ENCODE measurements around the gene KCNH6. TPM values are rescaled to one million over a fixed set of nuclear protein-coding genes. Genes with fewer than 3 reads are reported as not detected.
A peak's percentile ranks its signal among the peaks of the same experiment; 100 is the strongest.

The KCNH6 gene
- polyA plus RNA-seq, 3 donors: not detected

DNA sequence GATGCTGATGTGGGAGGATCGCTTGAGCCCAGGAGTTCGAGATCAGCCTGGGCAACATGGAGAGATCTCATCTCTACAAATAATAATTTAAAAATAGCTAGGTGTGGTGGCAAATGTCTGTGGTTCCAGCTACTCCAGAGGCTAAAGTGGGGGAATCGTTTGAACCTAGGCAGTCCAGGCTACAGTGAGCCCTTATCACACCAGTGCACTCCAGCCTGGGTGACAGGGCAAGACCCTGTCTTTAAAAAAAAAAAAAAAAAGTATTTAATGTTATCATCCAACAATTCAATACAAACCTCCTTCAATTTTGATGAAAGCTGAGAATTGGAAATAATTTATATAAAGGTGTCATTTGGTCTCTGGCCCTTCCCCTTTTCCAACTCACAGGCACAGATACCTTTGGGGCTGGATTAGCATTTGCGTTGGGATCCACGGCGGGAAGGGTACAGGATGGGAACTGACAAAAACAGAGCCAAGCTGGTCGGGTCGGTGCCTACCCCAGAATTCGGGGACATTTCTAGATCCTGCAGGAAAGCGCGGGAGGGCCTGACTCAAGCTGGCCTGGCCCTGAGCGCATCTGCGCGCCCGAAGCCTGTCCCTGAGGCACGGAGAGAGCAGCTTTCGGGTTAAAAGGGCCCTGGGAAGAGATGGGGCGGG lies 26.3 kb downstream of the KCNH6 start:
- H3K4me2 ChIP-seq (replicated peaks; ENCODE audit: extremely low read depth, low read length, poor library complexity, severe bottlenecking): peak overlapping the region; percentile 91
- no peaks in the 10 kb centered on the region for H3K27me3 ChIP-seq (ENCODE audit: control insufficient read depth in 2 of 2, insufficient read depth in 2 of 2, low read length in 2 of 2)
- H3K4me1 ChIP-seq (ENCODE audit: control insufficient read depth in 1 of 2, insufficient read depth in 2 of 2, low read length in 2 of 2): peaks cover 31 to 42% of the 10 kb centered on the region in 2 donors
- H3K4me3 Mint-ChIP-seq: peak overlapping the region; percentile 92 to 96
- no peak for TF ChIP-seq CTCF (IDR thresholded peaks at IDR 0.05)
- H3K36me3 ChIP-seq (replicated peaks in 1 of 2; ENCODE audit: control insufficient read depth in 1 of 2, insufficient read depth in 2 of 2, low read length in 2 of 2): no peaks in the 10 kb centered on the region
- H3K9me3 Mint-ChIP-seq: no peaks in the 10 kb centered on the region
- DNase-seq: peak in 1 of 3 donors; percentile 0
- peak overlapping the region; percentile 95 to 98 (median 96) for H3K27ac Mint-ChIP-seq
- H2AFZ ChIP-seq (ENCODE audit: insufficient read depth, low read depth, low read length, poor library complexity, severe bottlenecking): peak overlapping the region; percentile 97
- H4K20me1 ChIP-seq (ENCODE audit: insufficient read depth, low read length): peaks cover 33% of the 10 kb centered on the region
- H3K27ac ChIP-seq (ENCODE audit: low read depth in 1 of 2, low read length in 2 of 2): peak overlapping the region; percentile 88 to 96
- peaks cover 5% of the 10 kb centered on the region in 2 donors for H3K36me3 Mint-ChIP-seq
- no peaks in the 10 kb centered on the region for H3K9me3 ChIP-seq (replicated peaks in 1 of 2; ENCODE audit: control insufficient read depth in 1 of 2, insufficient read depth in 1 of 2, low read length in 2 of 2)
- H3K9ac ChIP-seq (ENCODE audit: insufficient read depth, low read length, poor library complexity, severe bottlenecking): peak overlapping the region; percentile 73
- intact Hi-C loops (cut with micrococcal nuclease): loop anchor here (10.0 kb wide), 2 partner anchors 95 to 105 kb away; partner anchors contain the start of gene CYB561 (in 1 of the 2)
- WGBS (ENCODE audit: insufficient coverage): 3% methylated on average over 15 of the region's 18 CpGs
- peaks cover 50% of the 10 kb centered on the region for H3K79me2 ChIP-seq (ENCODE audit: insufficient read depth, low read length)
- H3K4me3 ChIP-seq (replicated peaks in 1 of 3; ENCODE audit: low read depth in 2 of 3, low read length in 3 of 3): peak overlapping the region; percentile 47 to 99 (median 59)
- peaks cover 0 to 4% (median 3%) of the 10 kb centered on the region in 3 donors for H3K27me3 Mint-ChIP-seq (ENCODE audit: low read depth in 3 of 3)
- H3K4me1 Mint-ChIP-seq: peaks cover 40% of the 10 kb centered on the region

DNA sequence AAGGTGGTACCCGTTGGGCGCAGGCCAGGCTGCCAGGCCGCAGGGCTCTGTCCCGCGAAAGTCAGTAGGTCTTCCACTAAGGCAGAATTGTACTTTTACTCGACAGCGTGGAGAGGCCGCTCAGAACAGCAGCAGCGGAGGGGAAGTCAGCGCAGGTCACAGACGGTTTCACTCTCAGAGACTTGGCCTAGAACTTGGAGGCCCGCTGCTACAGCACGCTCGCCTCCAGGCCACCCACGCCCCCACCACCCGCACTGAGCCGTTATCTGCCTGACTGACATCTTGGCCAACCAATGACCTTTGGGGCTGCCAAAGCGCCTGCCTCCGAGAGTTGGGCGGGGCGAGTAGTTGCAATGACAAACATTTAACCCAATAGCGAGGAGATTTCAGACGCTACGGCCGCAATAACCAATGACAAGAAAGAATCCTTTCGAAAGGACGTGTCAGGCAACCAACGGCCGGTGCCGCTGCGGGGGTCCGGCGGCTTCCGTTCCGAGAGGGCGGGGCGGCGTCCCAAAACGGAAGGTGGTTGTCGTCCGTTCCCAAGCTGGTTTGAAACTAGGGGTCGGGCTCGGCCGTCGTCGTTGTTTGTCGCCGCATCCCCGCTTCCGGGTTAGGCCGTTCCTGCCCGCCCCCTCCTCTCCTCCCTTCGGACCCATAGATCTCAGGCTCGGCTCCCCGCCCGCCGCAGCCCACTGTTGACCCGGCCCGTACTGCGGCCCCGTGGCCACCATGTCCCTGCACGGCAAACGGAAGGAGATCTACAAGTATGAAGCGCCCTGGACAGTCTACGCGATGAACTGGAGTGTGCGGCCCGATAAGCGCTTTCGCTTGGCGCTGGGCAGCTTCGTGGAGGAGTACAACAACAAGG lies 27.0 kb downstream of the KCNH6 start, which contains the start of gene DCAF7:
Gene DCAF7 (plus strand): TSS at position 532 of the 871 bp plus-strand sequence. CDS start 201 bp downstream, at position 733.
- H3K9me3 Mint-ChIP-seq: no peaks in the 10 kb centered on the region
- H3K27me3 Mint-ChIP-seq (ENCODE audit: low read depth in 3 of 3): peaks cover 0 to 3% (median 3%) of the 10 kb centered on the region in 3 donors
- intact Hi-C loops (cut with micrococcal nuclease): loop anchor here (1.0 to 10.0 kb wide), 5 partner anchors 72 to 145 kb away; partner anchors contain the start of genes MAP3K3 (in 2 of the 2) and CYB561 (in 1 of the 2)

More for the DNA sequence above, 27.0 kb downstream of the KCNH6 start, which contains the start of gene DCAF7:
- H3K4me3 ChIP-seq (replicated peaks in 1 of 3; ENCODE audit: low read depth in 2 of 3, low read length in 3 of 3): peak within 1 kb of the TSS; percentile 74 to 99 (median 81)
- H3K36me3 ChIP-seq (replicated peaks in 1 of 2; ENCODE audit: control insufficient read depth in 1 of 2, insufficient read depth in 2 of 2, low read length in 2 of 2): no peaks in the 10 kb centered on the region
- peak within 1 kb of the TSS; percentile 96 to 98 (median 97) for H3K27ac Mint-ChIP-seq
- peak within 1 kb of the TSS; percentile 97 for H2AFZ ChIP-seq (ENCODE audit: insufficient read depth, low read depth, low read length, poor library complexity, severe bottlenecking)
- peak within 1 kb of the TSS; percentile 96 for H3K9ac ChIP-seq (ENCODE audit: insufficient read depth, low read length, poor library complexity, severe bottlenecking)
- H3K4me3 Mint-ChIP-seq: peak within 1 kb of the TSS; percentile 96 to 97
- peaks cover 58% of the 10 kb centered on the region for H3K79me2 ChIP-seq (ENCODE audit: insufficient read depth, low read length)
- H3K27me3 ChIP-seq (ENCODE audit: control insufficient read depth in 2 of 2, insufficient read depth in 2 of 2, low read length in 2 of 2): no peaks in the 10 kb centered on the region
- under 1% methylated on average over 72 of the region's 72 CpGs for WGBS (ENCODE audit: insufficient coverage)
- no peaks in the 10 kb centered on the region for H3K9me3 ChIP-seq (replicated peaks in 1 of 2; ENCODE audit: control insufficient read depth in 1 of 2, insufficient read depth in 1 of 2, low read length in 2 of 2)
- peak; percentile 99 to 100 (median 100) for DNase-seq
- H4K20me1 ChIP-seq (ENCODE audit: insufficient read depth, low read length): peaks cover 40% of the 10 kb centered on the region
- H3K4me1 Mint-ChIP-seq: peaks cover 48% of the 10 kb centered on the region
- peak within 1 kb of the TSS; percentile 88 to 96 for H3K27ac ChIP-seq (ENCODE audit: low read depth in 1 of 2, low read length in 2 of 2)
- H3K4me1 ChIP-seq (ENCODE audit: control insufficient read depth in 1 of 2, insufficient read depth in 2 of 2, low read length in 2 of 2): peaks cover 35 to 48% of the 10 kb centered on the region in 2 donors
- no peak for TF ChIP-seq CTCF (IDR thresholded peaks at IDR 0.05)
- H3K36me3 Mint-ChIP-seq: peaks cover 5% of the 10 kb centered on the region in 2 donors
- H3K4me2 ChIP-seq (replicated peaks; ENCODE audit: extremely low read depth, low read length, poor library complexity, severe bottlenecking): peak within 1 kb of the TSS; percentile 91

All from CD14-positive monocyte (primary cell).